HL-60 (cell line): ENCODE results near the gene PLEKHA5.

ENCODE experiments used
- DNase-seq, 2 experiments: peaks; one replicate each; pipeline ENCODE4 v3.0.0-alpha.2; 2010 to 2020; ENCODE audit warnings: low read depth in 1 of 2, low spot score in 1 of 2
- H3K27ac ChIP-seq: fragments of 250-450 bp; sonication (Bioruptor Pico); replicated peaks from 2 replicates; pipeline ENCODE4 v1.5.1; 2020; ENCODE audit warnings: mild to moderate bottlenecking, moderate library complexity
- H3K27me3 ChIP-seq: fragments of 250-450 bp; sonication (Bioruptor Pico); 2 replicates; pipeline ENCODE4 v1.5.1; 2021; ENCODE audit warnings: mild to moderate bottlenecking, moderate library complexity; ENCODE audit not compliant: insufficient read depth, poor library complexity, severe bottlenecking
- H3K4me3 ChIP-seq: replicated peaks from 2 replicates; pipeline ENCODE4 v1.5.1; 2011; ENCODE audit warnings: mild to moderate bottlenecking, control low read depth, low read length; ENCODE audit not compliant: insufficient read depth
- GABPA ChIP-seq: IDR thresholded peaks from 2 replicates; pipeline ENCODE4 v1.6.1; 2012; ENCODE audit warnings: low read depth
- POLR2AphosphoS5 ChIP-seq: IDR thresholded peaks from 2 replicates; pipeline ENCODE4 v1.6.1; 2012; ENCODE audit warnings: low read depth
- SPI1 ChIP-seq: IDR thresholded peaks from 2 replicates; pipeline ENCODE4 v1.6.1; 2012; ENCODE audit warnings: low read depth, mild to moderate bottlenecking, borderline replicate concordance
- TF ChIP-seq, protein P1 (sequence below): IDR thresholded peaks from 2 replicates; pipeline ENCODE4 v1.6.1; 2012; ENCODE audit warnings: low read depth; ENCODE audit not compliant: insufficient replicate concordance
- TF ChIP-seq, protein P2 (sequence below): IDR thresholded peaks from one replicate; pipeline ENCODE4 v1.5.1; 2011; ENCODE audit warnings: low read length, control low read depth, inconsistent platforms; ENCODE audit not compliant: insufficient read depth

The PLEKHA5 gene

DNA sequence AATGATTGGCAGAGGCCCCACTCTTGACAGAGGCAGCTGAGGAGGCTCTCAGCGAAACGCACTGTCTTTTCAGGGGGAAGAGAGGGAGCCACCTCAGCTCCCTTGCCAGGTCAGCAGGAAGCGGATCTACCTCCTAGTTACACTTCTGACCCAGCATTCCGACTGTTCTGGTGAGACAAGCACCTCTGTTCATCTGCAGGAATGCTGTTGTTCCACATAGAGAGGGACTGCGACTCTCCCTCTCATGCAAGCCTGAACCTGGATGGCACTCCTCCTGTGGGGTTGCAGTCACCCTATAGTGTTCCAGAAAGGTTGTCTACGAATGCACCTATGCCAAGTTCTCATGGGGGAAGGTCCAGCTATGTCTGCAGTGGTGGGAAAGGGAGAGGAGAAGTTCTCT lies 272.7 kb downstream of the PLEKHA5 start:
- Histone ChIP-seq H3K27me3 (no peaks in the 10 kb centered on the region), H3K4me3 (no peak overlapping the region), H3K27ac (no peak overlapping the region)
- no peak for DNase-seq
- TF ChIP-seq, protein P1, sequence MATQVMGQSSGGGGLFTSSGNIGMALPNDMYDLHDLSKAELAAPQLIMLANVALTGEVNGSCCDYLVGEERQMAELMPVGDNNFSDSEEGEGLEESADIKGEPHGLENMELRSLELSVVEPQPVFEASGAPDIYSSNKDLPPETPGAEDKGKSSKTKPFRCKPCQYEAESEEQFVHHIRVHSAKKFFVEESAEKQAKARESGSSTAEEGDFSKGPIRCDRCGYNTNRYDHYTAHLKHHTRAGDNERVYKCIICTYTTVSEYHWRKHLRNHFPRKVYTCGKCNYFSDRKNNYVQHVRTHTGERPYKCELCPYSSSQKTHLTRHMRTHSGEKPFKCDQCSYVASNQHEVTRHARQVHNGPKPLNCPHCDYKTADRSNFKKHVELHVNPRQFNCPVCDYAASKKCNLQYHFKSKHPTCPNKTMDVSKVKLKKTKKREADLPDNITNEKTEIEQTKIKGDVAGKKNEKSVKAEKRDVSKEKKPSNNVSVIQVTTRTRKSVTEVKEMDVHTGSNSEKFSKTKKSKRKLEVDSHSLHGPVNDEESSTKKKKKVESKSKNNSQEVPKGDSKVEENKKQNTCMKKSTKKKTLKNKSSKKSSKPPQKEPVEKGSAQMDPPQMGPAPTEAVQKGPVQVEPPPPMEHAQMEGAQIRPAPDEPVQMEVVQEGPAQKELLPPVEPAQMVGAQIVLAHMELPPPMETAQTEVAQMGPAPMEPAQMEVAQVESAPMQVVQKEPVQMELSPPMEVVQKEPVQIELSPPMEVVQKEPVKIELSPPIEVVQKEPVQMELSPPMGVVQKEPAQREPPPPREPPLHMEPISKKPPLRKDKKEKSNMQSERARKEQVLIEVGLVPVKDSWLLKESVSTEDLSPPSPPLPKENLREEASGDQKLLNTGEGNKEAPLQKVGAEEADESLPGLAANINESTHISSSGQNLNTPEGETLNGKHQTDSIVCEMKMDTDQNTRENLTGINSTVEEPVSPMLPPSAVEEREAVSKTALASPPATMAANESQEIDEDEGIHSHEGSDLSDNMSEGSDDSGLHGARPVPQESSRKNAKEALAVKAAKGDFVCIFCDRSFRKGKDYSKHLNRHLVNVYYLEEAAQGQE, result no peak
- TF ChIP-seq SPI1 (no peak), POLR2AphosphoS5 (no peak), GABPA (no peak)
- TF ChIP-seq, protein P2, sequence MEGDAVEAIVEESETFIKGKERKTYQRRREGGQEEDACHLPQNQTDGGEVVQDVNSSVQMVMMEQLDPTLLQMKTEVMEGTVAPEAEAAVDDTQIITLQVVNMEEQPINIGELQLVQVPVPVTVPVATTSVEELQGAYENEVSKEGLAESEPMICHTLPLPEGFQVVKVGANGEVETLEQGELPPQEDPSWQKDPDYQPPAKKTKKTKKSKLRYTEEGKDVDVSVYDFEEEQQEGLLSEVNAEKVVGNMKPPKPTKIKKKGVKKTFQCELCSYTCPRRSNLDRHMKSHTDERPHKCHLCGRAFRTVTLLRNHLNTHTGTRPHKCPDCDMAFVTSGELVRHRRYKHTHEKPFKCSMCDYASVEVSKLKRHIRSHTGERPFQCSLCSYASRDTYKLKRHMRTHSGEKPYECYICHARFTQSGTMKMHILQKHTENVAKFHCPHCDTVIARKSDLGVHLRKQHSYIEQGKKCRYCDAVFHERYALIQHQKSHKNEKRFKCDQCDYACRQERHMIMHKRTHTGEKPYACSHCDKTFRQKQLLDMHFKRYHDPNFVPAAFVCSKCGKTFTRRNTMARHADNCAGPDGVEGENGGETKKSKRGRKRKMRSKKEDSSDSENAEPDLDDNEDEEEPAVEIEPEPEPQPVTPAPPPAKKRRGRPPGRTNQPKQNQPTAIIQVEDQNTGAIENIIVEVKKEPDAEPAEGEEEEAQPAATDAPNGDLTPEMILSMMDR, result no peak

DNA sequence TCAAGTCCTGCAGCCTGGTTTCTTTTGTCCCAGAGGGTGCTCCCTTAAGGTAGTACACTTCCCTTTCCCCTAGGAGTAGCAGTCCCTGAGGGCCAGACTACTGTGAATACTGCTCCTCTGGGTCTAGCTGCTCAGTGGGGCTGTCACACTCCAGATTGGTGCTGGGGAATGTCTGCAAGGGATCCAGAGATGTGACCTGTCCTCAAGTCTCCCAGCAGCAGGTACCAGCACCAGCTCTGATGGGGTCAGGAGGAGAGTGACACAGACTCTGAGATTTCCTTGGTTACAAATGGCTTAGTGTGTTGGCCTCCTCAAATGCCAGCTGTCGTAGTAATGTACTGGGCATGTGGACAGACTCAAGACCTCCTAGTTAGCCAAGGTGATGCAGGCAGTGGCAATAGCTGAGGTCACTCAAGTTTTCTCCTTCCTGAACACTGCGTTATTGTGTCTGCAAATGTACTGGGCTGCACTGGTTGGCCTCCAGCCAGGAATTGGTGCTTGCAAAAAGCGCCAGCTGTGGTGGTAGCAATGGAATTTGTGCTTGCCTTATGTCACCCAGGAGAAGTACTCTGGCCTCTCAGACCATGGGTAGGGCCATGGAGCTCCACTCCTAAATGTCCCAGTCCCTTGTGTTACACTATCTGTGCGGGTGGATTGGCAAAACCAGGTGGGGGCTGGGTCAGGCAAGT lies 273.4 kb downstream of the PLEKHA5 start:
- no peak overlapping the region for H3K4me3 ChIP-seq
- no peak for TF ChIP-seq POLR2AphosphoS5
- TF ChIP-seq GABPA, result no peak
- TF ChIP-seq, protein P1, result no peak
- TF ChIP-seq, protein P2, result no peak
- TF ChIP-seq SPI1, result no peak
- no peaks in the 10 kb centered on the region for H3K27me3 ChIP-seq
- DNase-seq, result no peak
- no peak overlapping the region for H3K27ac ChIP-seq

DNA sequence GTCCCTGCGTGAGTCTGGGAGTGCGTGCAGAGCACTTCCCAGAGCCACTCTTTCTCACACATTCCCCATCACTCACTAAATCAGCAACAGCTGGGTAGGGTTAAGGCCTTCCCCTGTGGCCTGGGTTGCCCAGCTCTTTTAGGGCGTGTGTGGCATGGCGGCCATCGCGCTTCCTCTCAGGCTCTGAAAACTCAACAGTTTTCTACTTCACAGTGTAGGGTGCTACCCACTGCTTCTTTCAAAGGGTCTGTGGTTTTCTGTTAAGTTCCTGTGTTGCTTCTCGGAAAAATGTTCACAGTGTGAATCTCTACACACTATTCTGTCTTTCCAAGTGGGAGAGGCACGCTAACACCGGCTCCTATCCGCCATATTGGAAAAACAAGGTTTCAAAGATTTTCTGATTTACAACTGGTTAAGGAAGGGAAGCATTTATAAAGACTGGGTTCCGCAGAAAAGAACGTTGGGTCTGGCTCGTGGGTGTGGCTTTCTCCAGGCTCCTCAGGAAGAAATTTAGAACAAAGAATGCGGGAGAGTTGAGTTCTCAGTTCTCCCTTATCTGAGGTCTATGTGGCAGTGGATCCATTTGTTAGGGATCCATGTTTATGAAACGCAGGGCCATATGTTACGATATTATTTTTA lies 274.8 kb downstream of the PLEKHA5 start:
- TF ChIP-seq POLR2AphosphoS5 (no peak), SPI1 (no peak), GABPA (no peak)
- TF ChIP-seq, protein P2, result no peak
- TF ChIP-seq, protein P1, result no peak

More for the DNA sequence above, 274.8 kb downstream of the PLEKHA5 start:
- Histone ChIP-seq H3K27me3 (no peaks in the 10 kb centered on the region), H3K4me3 (no peak overlapping the region), H3K27ac (no peak overlapping the region)
- DNase-seq, result no peak
